Nephron (organoid): ENCODE results near the gene TINAGL1.

Source experiments
- H3K27ac Mint-ChIP-seq, 3 experiments: 2 replicates each; pipeline ENCODE4 v1.8.0; 2020; ENCODE audit warnings: mixed read lengths in 3 of 3, mild to moderate bottlenecking in 2 of 3, moderate library complexity in 1 of 3
- H3K27me3 Mint-ChIP-seq: 2 replicates; pipeline ENCODE4 v1.8.0; 2021; ENCODE audit warnings: low read depth, mild to moderate bottlenecking, moderate library complexity, mixed read lengths
- H3K36me3 Mint-ChIP-seq: 2 replicates; pipeline ENCODE4 v1.8.0; 2020; ENCODE audit warnings: low read depth, mixed read lengths
- H3K4me1 Mint-ChIP-seq: 2 replicates; pipeline ENCODE4 v1.8.0; 2020; ENCODE audit warnings: mixed read lengths
- H3K4me3 Mint-ChIP-seq, 3 experiments: 2 replicates each; pipeline ENCODE4 v1.8.0; 2020; ENCODE audit warnings: mild to moderate bottlenecking in 3 of 3, mixed read lengths in 3 of 3, moderate library complexity in 2 of 3
- H3K9me3 Mint-ChIP-seq: 2 replicates; pipeline ENCODE4 v1.8.0; 2020; ENCODE audit warnings: mixed read lengths
- TF ChIP-seq, protein P1 (sequence below), 3 experiments: fragments of 200-600 bp; sonication (generic); IDR thresholded peaks; one replicate each; pipeline ENCODE4 v1.5.0; 2021; ENCODE audit warnings: antibody characterized with exemption in 3 of 3; ENCODE audit not compliant: unreplicated experiment in 3 of 3

TINAGL1 gene

DNA sequence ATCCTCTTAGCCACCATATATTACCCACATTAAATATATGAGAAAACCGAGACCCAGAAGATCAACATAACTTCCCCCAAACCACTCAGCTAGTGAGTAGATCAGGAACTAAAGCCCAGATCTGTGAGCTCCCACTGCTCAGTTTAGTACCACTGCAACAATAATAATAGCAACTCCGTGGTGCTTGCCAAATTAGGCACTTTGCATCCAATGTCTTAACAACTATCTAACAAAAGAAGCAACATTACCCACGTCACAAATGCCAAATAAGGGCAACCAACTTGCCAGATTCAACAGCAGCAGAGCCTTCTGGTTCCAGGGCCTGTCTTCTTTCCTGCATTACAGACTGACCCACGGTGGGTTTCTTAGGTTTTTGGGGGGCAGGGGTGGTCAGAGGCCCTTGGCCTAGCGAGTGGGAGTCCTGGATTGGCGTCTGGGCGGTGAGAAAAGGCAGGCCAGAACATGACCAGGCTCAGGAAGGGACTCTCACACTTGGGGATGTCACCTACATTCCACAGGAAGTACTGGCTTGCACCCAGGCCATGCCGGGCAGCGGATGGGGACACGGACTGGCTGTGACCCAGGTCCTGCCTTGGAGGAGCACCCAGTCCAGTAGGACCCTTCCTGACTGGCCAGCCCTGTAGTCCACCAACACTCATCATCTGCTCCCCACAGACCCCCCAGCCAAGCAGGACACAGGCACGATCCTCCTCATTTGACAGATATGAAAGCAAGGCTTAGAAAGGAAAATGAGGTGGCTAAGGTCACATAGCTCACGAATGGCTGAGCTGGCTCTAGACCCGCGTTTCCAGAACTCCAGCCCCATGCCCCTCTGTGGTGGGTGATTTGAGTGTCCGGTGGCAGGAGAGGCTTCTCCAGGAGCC is 45.8 kb downstream of the TINAGL1 start:
- Mint-ChIP-seq H3K36me3 (no peaks in the 10 kb centered on the region), H3K4me3 (no peak overlapping the region)

DNA sequence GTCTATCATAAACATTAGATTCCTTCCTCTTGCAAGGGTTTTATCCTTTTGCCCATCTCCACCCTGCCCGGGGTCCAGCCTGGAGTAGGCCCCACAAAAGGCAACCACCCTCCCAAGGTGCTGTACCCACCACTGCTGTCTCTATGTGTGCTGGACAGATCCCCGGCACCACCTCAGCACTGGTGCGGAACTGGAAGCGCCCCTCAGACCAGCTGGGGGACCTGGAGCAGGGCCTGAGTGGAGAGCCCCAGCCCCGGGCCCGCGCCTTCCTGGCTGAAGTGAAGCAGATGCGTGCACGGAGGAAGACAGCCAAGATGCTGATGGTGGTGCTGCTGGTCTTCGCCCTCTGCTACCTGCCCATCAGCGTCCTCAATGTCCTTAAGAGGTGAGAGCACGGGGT is 47.0 kb downstream of the TINAGL1 start:
- H3K4me1 Mint-ChIP-seq = peaks cover 23% of the 10 kb centered on the region
- TF ChIP-seq, protein P1, sequence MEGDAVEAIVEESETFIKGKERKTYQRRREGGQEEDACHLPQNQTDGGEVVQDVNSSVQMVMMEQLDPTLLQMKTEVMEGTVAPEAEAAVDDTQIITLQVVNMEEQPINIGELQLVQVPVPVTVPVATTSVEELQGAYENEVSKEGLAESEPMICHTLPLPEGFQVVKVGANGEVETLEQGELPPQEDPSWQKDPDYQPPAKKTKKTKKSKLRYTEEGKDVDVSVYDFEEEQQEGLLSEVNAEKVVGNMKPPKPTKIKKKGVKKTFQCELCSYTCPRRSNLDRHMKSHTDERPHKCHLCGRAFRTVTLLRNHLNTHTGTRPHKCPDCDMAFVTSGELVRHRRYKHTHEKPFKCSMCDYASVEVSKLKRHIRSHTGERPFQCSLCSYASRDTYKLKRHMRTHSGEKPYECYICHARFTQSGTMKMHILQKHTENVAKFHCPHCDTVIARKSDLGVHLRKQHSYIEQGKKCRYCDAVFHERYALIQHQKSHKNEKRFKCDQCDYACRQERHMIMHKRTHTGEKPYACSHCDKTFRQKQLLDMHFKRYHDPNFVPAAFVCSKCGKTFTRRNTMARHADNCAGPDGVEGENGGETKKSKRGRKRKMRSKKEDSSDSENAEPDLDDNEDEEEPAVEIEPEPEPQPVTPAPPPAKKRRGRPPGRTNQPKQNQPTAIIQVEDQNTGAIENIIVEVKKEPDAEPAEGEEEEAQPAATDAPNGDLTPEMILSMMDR (IDR thresholded peaks at IDR 0.05; ENCODE audit: unreplicated experiment in 3 of 3) = no peak
- no peaks in the 10 kb centered on the region for H3K9me3 Mint-ChIP-seq
- H3K4me3 Mint-ChIP-seq = no peak overlapping the region
- peaks cover 4% of the 10 kb centered on the region for H3K36me3 Mint-ChIP-seq
- H3K27ac Mint-ChIP-seq = no peak overlapping the region
- peaks cover 14% of the 10 kb centered on the region for H3K27me3 Mint-ChIP-seq

More for the DNA sequence above, 45.8 kb downstream of the TINAGL1 start:
- TF ChIP-seq, protein P1 (IDR thresholded peaks at IDR 0.05; ENCODE audit: unreplicated experiment in 3 of 3) = no peak
- peaks cover 22% of the 10 kb centered on the region for H3K27me3 Mint-ChIP-seq
- no peaks in the 10 kb centered on the region for H3K9me3 Mint-ChIP-seq
- H3K4me1 Mint-ChIP-seq = peaks cover 17% of the 10 kb centered on the region
- no peak overlapping the region for H3K27ac Mint-ChIP-seq

DNA sequence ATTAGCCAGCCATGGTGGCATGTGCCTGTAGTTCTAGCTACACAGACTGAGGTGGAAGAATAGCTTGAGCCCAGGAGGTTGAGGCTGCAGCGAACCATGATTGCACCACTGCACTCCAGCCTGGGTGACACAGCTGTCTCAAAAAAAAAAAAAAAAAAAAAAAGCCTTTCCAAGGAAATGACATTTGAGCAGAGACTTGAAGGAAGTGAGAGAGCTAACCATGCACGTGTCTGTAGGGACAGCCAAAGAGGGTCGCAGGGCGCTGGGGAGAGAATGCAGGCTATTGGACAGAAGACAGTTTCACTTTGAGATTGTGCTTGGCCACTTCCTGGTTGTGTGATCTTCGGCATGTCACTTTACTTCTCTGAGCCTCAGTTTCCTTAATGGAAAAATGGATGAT is 48.0 kb downstream of the TINAGL1 start:
- no peak overlapping the region for H3K27ac Mint-ChIP-seq
- no peak overlapping the region for H3K4me3 Mint-ChIP-seq
- no peaks in the 10 kb centered on the region for H3K9me3 Mint-ChIP-seq
- peaks cover 4% of the 10 kb centered on the region for H3K36me3 Mint-ChIP-seq
- H3K4me1 Mint-ChIP-seq = peaks cover 23% of the 10 kb centered on the region
- TF ChIP-seq, protein P1 (IDR thresholded peaks at IDR 0.05; ENCODE audit: unreplicated experiment in 3 of 3) = no peak
- peaks cover 5% of the 10 kb centered on the region for H3K27me3 Mint-ChIP-seq

DNA sequence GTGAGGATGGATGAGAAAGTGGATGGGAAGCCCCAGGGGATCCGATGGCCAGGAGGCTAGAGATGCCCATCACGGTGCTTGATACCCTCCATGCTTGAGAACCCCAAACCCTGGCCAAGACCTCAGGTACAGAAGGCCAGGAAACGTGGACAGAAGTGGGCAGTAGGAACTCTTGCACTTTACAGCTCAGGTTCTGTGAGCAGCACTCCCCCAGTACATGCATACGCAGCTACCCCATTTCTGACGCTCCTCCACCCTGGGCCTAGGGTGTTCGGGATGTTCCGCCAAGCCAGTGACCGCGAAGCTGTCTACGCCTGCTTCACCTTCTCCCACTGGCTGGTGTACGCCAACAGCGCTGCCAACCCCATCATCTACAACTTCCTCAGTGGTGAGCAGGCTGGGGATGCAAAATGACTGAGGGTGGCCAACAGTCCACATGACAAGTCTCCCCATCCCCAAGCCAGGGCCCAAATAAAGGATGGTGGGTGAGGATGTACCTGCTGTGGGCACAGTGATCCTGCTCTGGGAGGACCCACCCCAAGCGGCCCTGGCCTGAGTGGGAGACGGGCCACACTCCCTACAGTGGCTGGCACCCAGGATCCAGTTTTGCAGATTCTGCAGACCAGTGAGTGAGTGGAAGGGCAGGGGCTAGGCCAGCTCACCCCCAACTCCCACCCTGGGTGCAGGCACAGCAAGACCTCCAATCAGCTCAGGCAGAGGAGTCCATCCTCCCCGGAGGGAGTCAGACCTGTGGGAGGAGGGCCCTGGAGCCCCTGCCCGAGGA is 48.6 kb downstream of the TINAGL1 start:
- Mint-ChIP-seq H3K4me3 (no peak overlapping the region), H3K9me3 (no peaks in the 10 kb centered on the region), H3K4me1 (peaks cover 23% of the 10 kb centered on the region), H3K27me3 (peaks cover 4% of the 10 kb centered on the region), H3K36me3 (peaks cover 10% of the 10 kb centered on the region), H3K27ac (no peak overlapping the region)
- TF ChIP-seq, protein P1 (IDR thresholded peaks at IDR 0.05; ENCODE audit: unreplicated experiment in 3 of 3) = no peak

DNA sequence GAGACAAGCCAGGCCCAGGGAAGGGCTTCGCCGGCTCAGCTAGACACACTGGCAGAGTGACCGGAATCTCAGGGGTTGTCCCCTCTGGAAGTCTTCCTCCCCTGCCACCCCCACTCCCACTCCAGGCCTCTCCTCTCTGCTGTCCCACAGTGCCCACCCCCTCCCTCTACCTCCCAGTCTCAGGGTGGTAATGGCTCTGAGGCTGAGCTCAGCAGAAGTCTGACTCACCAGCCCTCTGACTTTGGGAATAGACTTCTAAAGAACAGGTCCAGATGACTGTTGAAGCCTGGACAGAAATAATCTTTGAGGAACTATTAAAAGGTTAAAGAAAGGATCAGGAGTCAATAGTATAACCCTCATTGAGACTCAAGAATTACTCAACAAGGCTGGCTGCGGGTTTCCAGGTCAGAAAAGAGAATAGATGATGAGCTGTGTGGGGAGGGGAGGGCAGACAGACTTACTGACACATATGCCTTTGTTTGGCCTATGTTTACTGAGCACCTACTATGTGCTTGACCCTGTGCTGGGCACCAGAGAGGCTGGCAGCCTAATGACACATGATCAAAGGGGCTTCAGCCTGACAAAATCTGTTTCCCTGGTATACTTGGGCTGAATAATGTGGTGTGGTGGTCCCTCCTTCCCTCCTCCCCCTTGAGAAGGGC is 49.4 kb downstream of the TINAGL1 start:
- Mint-ChIP-seq H3K4me3 (no peak overlapping the region), H3K27ac (peak overlapping the region in 1 of 3 experiments; percentile 41), H3K27me3 (peaks cover 4% of the 10 kb centered on the region), H3K9me3 (no peaks in the 10 kb centered on the region), H3K4me1 (peaks cover 23% of the 10 kb centered on the region), H3K36me3 (peaks cover 17% of the 10 kb centered on the region)
- TF ChIP-seq, protein P1 (IDR thresholded peaks at IDR 0.05; ENCODE audit: unreplicated experiment in 3 of 3) = no peak
